HepG2 (cell line): ENCODE results near the gene CAMSAP1. TPM values are rescaled to one million over a fixed set of nuclear protein-coding genes. Genes with fewer than 3 reads are reported as not detected.

ENCODE experiments used
- ATAC-seq: fragments of 200-7000 bp; cut with Tn5 transposase; 3 replicates; pipeline ENCODE4 v1.9.1; 2020; ENCODE audit warnings: mild to moderate bottlenecking, moderate library complexity
- BruUV-seq: library from RNA; stranded (reverse); fragments of 400-500 nt; replicated peaks from 2 replicates; lab custom pipeline; 2021; lab: Mats Ljungman, UMichigan
- CTCF ChIA-PET: fragments of 300-600 bp; formaldehyde crosslinking; extraction: SDS; loops from one replicate; lab custom pipeline; 2021; ENCODE audit warnings: low total read pairs, inconsistent platforms, low intra/inter-chr PET ratio; lab: Yijun Ruan, JAX
- POLR2A ChIA-PET: fragments of 350-600 bp; sonication (Branson Sonifier 250); formaldehyde crosslinking; loops from one replicate; lab custom pipeline; 2020; ENCODE audit warnings: antibody characterized with exemption, inconsistent platforms; lab: Yijun Ruan, JAX
- DNase-seq: peaks from one replicate; pipeline ENCODE4 v3.0.0-alpha.2; 2015; ENCODE audit warnings: low spot score
- FAIRE-seq: peaks from 3 replicates; lab custom pipeline; 2011; peaks lifted over from hg19 to GRCh38; lab: Jason Lieb, UNC
- H2AFZ ChIP-seq: one replicate; pipeline ENCODE4 v1.6.1; 2011; ENCODE audit warnings: low read length, inconsistent platforms
- H3K27ac ChIP-seq: fragments of 300-600 bp; 3 replicates; pipeline ENCODE4 v1.8.0; 2011; ENCODE audit warnings: mixed run types, mild to moderate bottlenecking, mixed read lengths, low read length, inconsistent platforms; ENCODE audit not compliant: insufficient read depth; ENCODE audit errors: extremely low read length
- H3K27me3 ChIP-seq, 2 experiments: fragments of 200-600 bp in 1 of 2; 2 replicates in 1 of 2; 3 replicates in 1 of 2; pipeline versions ENCODE4 v1.6.0 to v1.8.0; 2011; ENCODE audit warnings: low read length in 2 of 2, mild to moderate bottlenecking in 2 of 2, moderate library complexity in 2 of 2, inconsistent platforms in 1 of 2; ENCODE audit not compliant: insufficient read depth in 2 of 2, control insufficient read depth in 1 of 2
- H3K36me3 ChIP-seq, 2 experiments: fragments of 200-600 bp in 1 of 2; replicated peaks in 1 of 2; 2 replicates in 1 of 2; 3 replicates in 1 of 2; pipeline versions ENCODE4 v1.5.1 to v1.8.0; 2011; ENCODE audit warnings: low read length in 2 of 2, inconsistent platforms in 1 of 2; ENCODE audit not compliant: insufficient read depth in 2 of 2, control insufficient read depth in 1 of 2
- H3K4me1 ChIP-seq: 2 replicates; pipeline ENCODE4 v1.5.1; 2012; ENCODE audit warnings: low read length, inconsistent platforms; ENCODE audit not compliant: insufficient read depth
- H3K4me2 ChIP-seq: 2 replicates; pipeline ENCODE4 v1.6.0; 2011; ENCODE audit warnings: low read depth, low read length, inconsistent platforms
- H3K4me3 ChIP-seq, 3 experiments: fragments of 200-600 bp in 1 of 3; sonication (generic), shearing (Covaris generic) in 1 of 3; replicated peaks in 1 of 3; 2 replicates each; pipeline ENCODE4 v1.5.1; 2011 to 2016; ENCODE audit warnings: low read length in 3 of 3, inconsistent platforms in 2 of 3, low read depth in 2 of 3, mild to moderate bottlenecking in 2 of 3, control low read depth in 1 of 3, mixed read lengths in 1 of 3; ENCODE audit not compliant: insufficient read depth in 1 of 3
- H3K79me2 ChIP-seq: one replicate; pipeline ENCODE4 v1.6.1; 2011; ENCODE audit warnings: low read length, inconsistent platforms; ENCODE audit not compliant: insufficient read depth
- H3K9ac ChIP-seq: 2 replicates; pipeline ENCODE4 v1.6.0; 2011; ENCODE audit warnings: mild to moderate bottlenecking, low read depth, low read length, inconsistent platforms; ENCODE audit not compliant: insufficient read depth
- H3K9me3 ChIP-seq: 2 replicates; pipeline ENCODE4 v1.5.1; 2012; ENCODE audit warnings: mild to moderate bottlenecking, low read length
- H4K20me1 ChIP-seq: 2 replicates; pipeline ENCODE4 v1.6.0; 2011; ENCODE audit warnings: inconsistent platforms, mild to moderate bottlenecking, low read length, moderate library complexity; ENCODE audit not compliant: insufficient read depth
- MNT ChIP-seq: fragments of 450-650 bp; IDR thresholded peaks from 2 replicates; pipeline ENCODE4 v1.6.1; 2016
- MTF2 ChIP-seq: sonication (generic); formaldehyde crosslinking; IDR thresholded peaks from 2 replicates; pipeline ENCODE4 v1.5.0; 2020; ENCODE audit warnings: missing genetic modification reagents, borderline replicate concordance
- SMYD3 ChIP-seq: sonication (generic); formaldehyde crosslinking; IDR thresholded peaks from 2 replicates; pipeline ENCODE4 v1.8.1; 2023; ENCODE audit warnings: mild to moderate bottlenecking, missing genetic modification reagents
- ZC3H4 ChIP-seq: sonication (generic); formaldehyde crosslinking; IDR thresholded peaks from 2 replicates; pipeline ENCODE4 v1.4.0; 2020; ENCODE audit warnings: missing genetic modification reagents, borderline replicate concordance
- ZFY ChIP-seq: sonication (generic); formaldehyde crosslinking; IDR thresholded peaks from 2 replicates; pipeline ENCODE4 v1.4.0; 2020; ENCODE audit warnings: missing genetic modification reagents
- ZNF12 ChIP-seq: sonication (generic); formaldehyde crosslinking; IDR thresholded peaks from 2 replicates; pipeline ENCODE4 v1.5.0; 2020; ENCODE audit warnings: missing genetic modification reagents
- ZNF430 ChIP-seq: sonication (generic); formaldehyde crosslinking; IDR thresholded peaks from 2 replicates; pipeline ENCODE4 v1.9.0; 2021; ENCODE audit warnings: mild to moderate bottlenecking, missing genetic modification reagents
- ZSCAN31 ChIP-seq: sonication (generic); formaldehyde crosslinking; IDR thresholded peaks from 2 replicates; pipeline ENCODE4 v1.5.0; 2020; ENCODE audit warnings: low read depth, mild to moderate bottlenecking, missing genetic modification reagents
- WGBS: methylation state at CpG from one replicate; pipeline ENCODE4 v1.1.6; 2017; ENCODE audit warnings: low lambda C conversion rate; 5-methylcytosine and 5-hydroxymethylcytosine counted together
- in situ Hi-C: cut with HindIII; loops from 2 replicates; pipeline ENCODE4 v1.10.0; 2017; ENCODE audit warnings: low pct_unique_long_range_greater_than_20kb; ENCODE audit not compliant: extremely low pct_ligation_motif_present
- intact Hi-C: fragments of 100-400 bp; cut with micrococcal nuclease; formaldehyde crosslinking; loops from one replicate; pipeline ENCODE4 v1.10.0; 2022; ENCODE audit not compliant: unreplicated experiment
- polyA plus RNA-seq, 8 experiments: library from polyadenylated mRNA; depleted of rRNA in 3 of 8; stranded (reverse) in 7 of 8; unstranded in 1 of 8; fragments of >200 nt; fragmentation: Illumina TruSeq in 4 of 8; extraction: Trizol in 4 of 8; gene quantifications; 2 replicates each; pipeline versions ENCODE4 v1.2.1 to v1.2.3, GENCODE V29; 2011 to 2016; ENCODE audit warnings: low read depth in 4 of 8, missing spikeins in 1 of 8, mixed read lengths in 1 of 8; ENCODE audit not compliant: insufficient read depth in 1 of 8
- total RNA-seq, 5 experiments: library from RNA; depleted of rRNA; stranded (reverse); fragments of >200 nt; fragmentation: Illumina TruSeq; extraction: Trizol; gene quantifications; 2 replicates each; pipeline ENCODE4 v1.2.3, GENCODE V29; 2016; ENCODE audit warnings: low read depth in 1 of 5

The CAMSAP1 gene
- total and polyA plus RNA-seq, 2 of the 13 experiments (the other 11 are each of a cell fraction or from before 2014, with no cell fraction given) = 3.8 to 12.4 TPM

- BruUV-seq = no TSS peak
- H3K27ac ChIP-seq = no peak overlapping the region
- no peaks in the 10 kb centered on the region for H3K9me3 ChIP-seq
- H3K9ac ChIP-seq = no peak overlapping the region
- TF ChIP-seq MNT (peak; percentile 42; the same call in 1 of the 2 replicates), MTF2 (CRISPR knock-in tag) (0 out of 2 replicates have a peak, but pooled peaks have one; percentile 40), ZNF430 (CRISPR knock-in tag) (no peak)
- H2AFZ ChIP-seq = no peak overlapping the region
- ATAC-seq = peak; percentile 14; the same call in 2 of the 3 replicates
- ChIA-PET POLR2A (no interaction called here), CTCF (no interaction called here)
- intact Hi-C loops = no loop called here
- DNase-seq = no peak
- in situ Hi-C loops = no loop called here
- peaks cover 23 to 83% of the 10 kb centered on the region in 2 experiments for H3K27me3 ChIP-seq
- H3K79me2 ChIP-seq = no peaks in the 10 kb centered on the region
- FAIRE-seq = no peak
- H3K36me3 ChIP-seq = no peaks in the 10 kb centered on the region
- H3K4me2 ChIP-seq = no peak overlapping the region
- H3K4me3 ChIP-seq = no peak overlapping the region
- H4K20me1 ChIP-seq = no peaks in the 10 kb centered on the region
- WGBS = 0% methylated on average over 1 of the region's 30 CpGs
- H3K4me1 ChIP-seq = no peaks in the 10 kb centered on the region
Observed at GRCh38 chr9:135783540-135784245, 123.7 kb downstream of the CAMSAP1 start.

GRCh38 chr9:135782946-135783345, 124.4 kb downstream of the CAMSAP1 start:
- H3K9ac ChIP-seq = no peak overlapping the region
- ATAC-seq = no peak
- H3K79me2 ChIP-seq = no peaks in the 10 kb centered on the region
- H3K36me3 ChIP-seq = no peaks in the 10 kb centered on the region
- no peaks in the 10 kb centered on the region for H3K9me3 ChIP-seq
- H3K4me3 ChIP-seq = no peak overlapping the region
- H3K27me3 ChIP-seq = peaks cover 25 to 80% of the 10 kb centered on the region in 2 experiments
- TF ChIP-seq ZFY (CRISPR knock-in tag) (no peak), ZSCAN31 (no peak), ZNF12 (CRISPR knock-in tag) (no peak), ZC3H4 (no peak), SMYD3 (CRISPR knock-in tag) (no peak)
- BruUV-seq = no TSS peak
- POLR2A ChIA-PET = no interaction called here
- no peak overlapping the region for H3K27ac ChIP-seq
- H3K4me1 ChIP-seq = no peaks in the 10 kb centered on the region
- in situ Hi-C loops (no loop called here), intact Hi-C loops (no loop called here)
- no peak for DNase-seq
- no peak overlapping the region for H2AFZ ChIP-seq
- no peak overlapping the region for H3K4me2 ChIP-seq
- H4K20me1 ChIP-seq = no peaks in the 10 kb centered on the region
- no peak for FAIRE-seq
- CTCF ChIA-PET = no interaction called here
- WGBS = 40% methylated on average over 12 of the region's 24 CpGs
